Measurements from ENCODE around the gene GSTM3.

DNA sequence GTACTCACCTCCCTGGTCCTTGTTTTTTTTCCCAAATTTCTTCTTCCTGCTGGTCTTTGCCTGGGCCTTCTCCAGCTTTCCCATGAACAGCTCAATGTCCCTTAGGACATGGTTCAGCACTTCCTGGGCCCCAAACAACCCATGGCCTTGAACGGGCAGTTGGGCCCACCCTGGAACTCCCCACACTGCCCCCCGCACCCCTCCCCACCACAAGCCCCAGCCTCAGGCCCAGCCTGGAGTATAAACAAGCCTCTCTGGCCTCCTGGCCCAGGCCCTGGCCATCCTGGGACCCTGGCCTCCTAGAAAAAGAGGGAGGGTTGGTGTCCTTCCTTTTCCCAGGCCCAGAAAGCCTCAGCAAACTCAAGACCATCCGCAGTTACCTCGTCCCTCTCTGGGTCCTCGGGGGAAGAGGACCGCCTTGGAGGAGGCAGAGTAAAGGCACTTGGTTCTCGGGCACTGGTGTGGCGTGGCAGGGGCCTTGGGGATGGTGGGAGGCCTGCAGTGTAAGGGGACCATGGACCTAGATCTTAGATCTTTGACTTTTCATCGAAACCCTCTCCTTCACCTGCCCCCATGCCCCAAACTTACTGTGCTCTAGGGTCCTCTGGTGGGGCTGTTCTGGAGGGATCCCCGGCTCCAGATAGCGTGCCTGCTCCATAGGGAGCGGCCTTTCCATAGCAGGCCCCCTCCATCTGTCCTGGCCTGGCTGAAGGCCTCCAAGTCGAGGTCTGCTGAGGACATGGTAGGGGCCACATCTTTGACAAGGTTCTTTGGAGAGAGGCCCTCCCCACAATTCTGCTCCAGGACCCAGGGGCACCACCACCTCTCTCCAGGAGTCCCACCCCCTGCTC is 17.3 kb upstream of the GSTM3 start:
- TF ChIP-seq CTCF (IDR thresholded peaks at IDR 0.05; ENCODE audit: low read depth, low read length): no peak
- TF ChIP-seq POLR2A (IDR thresholded peaks at IDR 0.05; ENCODE audit: extremely low read depth, insufficient read length): no peak
- TF ChIP-seq, protein P1, sequence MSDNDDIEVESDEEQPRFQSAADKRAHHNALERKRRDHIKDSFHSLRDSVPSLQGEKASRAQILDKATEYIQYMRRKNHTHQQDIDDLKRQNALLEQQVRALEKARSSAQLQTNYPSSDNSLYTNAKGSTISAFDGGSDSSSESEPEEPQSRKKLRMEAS (IDR thresholded peaks at IDR 0.05; ENCODE audit: low read depth, low read length): no peak

Data from NB4 (cell line).